Neuronal stem cell (in vitro differentiated cells): ENCODE data around the gene XXYLT1.

Experiments
- DNase-seq: peaks from one replicate; pipeline ENCODE4 v3.0.0-alpha.2; 2013; ENCODE audit warnings: low spot score
- H2AFZ ChIP-seq: one replicate; pipeline ENCODE4 v1.6.1; 2013; ENCODE audit warnings: mild to moderate bottlenecking, low read length, inconsistent platforms
- H2AK5ac ChIP-seq: 2 replicates; pipeline ENCODE4 v1.6.1; 2013; ENCODE audit warnings: low read depth, mild to moderate bottlenecking, inconsistent platforms, low read length, moderate library complexity, mixed read lengths
- H2BK120ac ChIP-seq: 2 replicates; pipeline ENCODE4 v1.6.1; 2013; ENCODE audit warnings: low read depth, mild to moderate bottlenecking, inconsistent platforms, low read length, moderate library complexity, mixed read lengths
- H2BK12ac ChIP-seq: one replicate; pipeline ENCODE4 v1.6.1; 2013; ENCODE audit warnings: low read length, inconsistent platforms
- H2BK15ac ChIP-seq: 2 replicates; pipeline ENCODE4 v1.6.1; 2013; ENCODE audit warnings: mild to moderate bottlenecking, low read length, inconsistent platforms, mixed read lengths
- H2BK5ac ChIP-seq: one replicate; pipeline ENCODE4 v1.6.1; 2013; ENCODE audit warnings: inconsistent platforms, mild to moderate bottlenecking, low read length, moderate library complexity
- H3K14ac ChIP-seq: one replicate; pipeline ENCODE4 v1.6.1; 2013; ENCODE audit warnings: low read length, inconsistent platforms
- H3K18ac ChIP-seq: 2 replicates; pipeline ENCODE4 v1.6.1; 2013; ENCODE audit warnings: low read length, inconsistent platforms
- H3K23ac ChIP-seq: 2 replicates; pipeline ENCODE4 v1.6.1; 2013; ENCODE audit warnings: low read depth, mild to moderate bottlenecking, mixed read lengths, low read length, inconsistent platforms; ENCODE audit not compliant: poor library complexity
- H3K27ac ChIP-seq: replicated peaks from 3 replicates; pipeline ENCODE4 v1.5.1; 2013; ENCODE audit warnings: low read length, inconsistent platforms
- H3K27me3 ChIP-seq, 3 experiments: 2 replicates each; pipeline ENCODE4 v1.6.1; 2013; ENCODE audit warnings: low read length in 3 of 3, mild to moderate bottlenecking in 2 of 3, inconsistent platforms in 1 of 3, low read depth in 1 of 3, mixed read lengths in 1 of 3, moderate library complexity in 1 of 3; ENCODE audit not compliant: control insufficient read depth in 3 of 3, insufficient read depth in 3 of 3
- H3K36me3 ChIP-seq, 2 donors: replicated peaks in 1 of 2; 2 replicates each; pipeline ENCODE4 v1.6.1; 2013; ENCODE audit warnings: low read length in 2 of 2; ENCODE audit not compliant: control insufficient read depth in 2 of 2, insufficient read depth in 2 of 2
- H3K4ac ChIP-seq: 2 replicates; pipeline ENCODE4 v1.6.1; 2013; ENCODE audit warnings: inconsistent platforms, mild to moderate bottlenecking, low read length, moderate library complexity
- H3K4me1 ChIP-seq, 2 donors: 1 replicate in 1 of 2; 2 replicates in 1 of 2; pipeline ENCODE4 v1.6.1; 2013; ENCODE audit warnings: low read length in 2 of 2, low read depth in 1 of 2; ENCODE audit not compliant: control insufficient read depth in 2 of 2, insufficient read depth in 1 of 2
- H3K4me2 ChIP-seq: one replicate; pipeline ENCODE4 v1.6.1; 2013; ENCODE audit warnings: mild to moderate bottlenecking, low read length, inconsistent platforms; ENCODE audit not compliant: insufficient read depth, poor library complexity, severe bottlenecking
- H3K4me3 ChIP-seq, 2 donors: 2 replicates each; pipeline ENCODE4 v1.5.1; 2013; ENCODE audit warnings: low read length in 2 of 2, mild to moderate bottlenecking in 2 of 2, inconsistent platforms in 1 of 2, moderate library complexity in 1 of 2
- H3K79me1 ChIP-seq: one replicate; pipeline ENCODE4 v1.6.1; 2013; ENCODE audit warnings: low read depth, mild to moderate bottlenecking, inconsistent platforms, low read length, moderate library complexity
- H3K9ac ChIP-seq: one replicate; pipeline ENCODE4 v1.6.1; 2013; ENCODE audit warnings: mild to moderate bottlenecking, low read depth, low read length, inconsistent platforms; ENCODE audit not compliant: poor library complexity
- H3K9me3 ChIP-seq, 2 donors: replicated peaks in 1 of 2; 2 replicates each; pipeline versions ENCODE3 to v1.6.1; 2013; ENCODE audit warnings: low read length in 2 of 2, mild to moderate bottlenecking in 2 of 2, inconsistent platforms in 1 of 2, low read depth in 1 of 2, mixed read lengths in 1 of 2, moderate library complexity in 1 of 2; ENCODE audit not compliant: control insufficient read depth in 2 of 2, insufficient read depth in 1 of 2
- H4K8ac ChIP-seq: one replicate; pipeline ENCODE4 v1.6.1; 2013; ENCODE audit warnings: low read depth, mild to moderate bottlenecking, inconsistent platforms, low read length, moderate library complexity
- H4K91ac ChIP-seq: one replicate; pipeline ENCODE4 v1.6.1; 2013; ENCODE audit warnings: low read length, low read depth, mild to moderate bottlenecking, inconsistent platforms; ENCODE audit not compliant: poor library complexity
- WGBS, 2 donors: extraction: QIAGEN DNeasy Blood & Tissue Kit; methylation state at CpG; one replicate each; pipeline ENCODE4 v1.1.7; 2013; ENCODE audit warnings: missing lambda C conversion rate in 2 of 2, mixed read lengths in 1 of 2; ENCODE audit not compliant: insufficient read length in 2 of 2, insufficient replicate concordance in 1 of 2; ENCODE audit errors: extremely low coverage in 2 of 2; 5-methylcytosine and 5-hydroxymethylcytosine counted together

Gene XXYLT1

GRCh38 chr3:195096484-195097330, 174.3 kb downstream of the XXYLT1 start:
- no peaks in the 10 kb centered on the region for H3K27me3 ChIP-seq
- no peak overlapping the region for H2AFZ ChIP-seq
- H3K4me3 ChIP-seq, result no peak overlapping the region
- H3K79me1 ChIP-seq, result peaks cover 5% of the 10 kb centered on the region
- H3K9ac ChIP-seq, result no peak overlapping the region
- H3K4ac ChIP-seq, result no peak overlapping the region
- H2BK5ac ChIP-seq, result no peak overlapping the region
- H3K4me1 ChIP-seq, result peaks cover 9 to 10% of the 10 kb centered on the region in 2 donors
- 100% methylated on average over 3 of the region's 13 CpGs; no CpG with 5 or more reads in 1 of the 2 donors for WGBS, 2 donors
- H2BK120ac ChIP-seq, result no peak overlapping the region
- H4K91ac ChIP-seq, result no peak overlapping the region
- no peak for DNase-seq
- H2AK5ac ChIP-seq, result no peak overlapping the region
- peaks cover 0 to 2% of the 10 kb centered on the region in 2 donors for H3K36me3 ChIP-seq
- no peak overlapping the region for H4K8ac ChIP-seq
- no peak overlapping the region for H3K4me2 ChIP-seq
- H3K9me3 ChIP-seq, result peaks cover 0 to 2% of the 10 kb centered on the region in 2 donors
- no peak overlapping the region for H3K18ac ChIP-seq
- no peak overlapping the region for H2BK15ac ChIP-seq
- no peak overlapping the region for H3K27ac ChIP-seq
- H3K23ac ChIP-seq, result no peak overlapping the region
- H2BK12ac ChIP-seq, result no peak overlapping the region
- H3K14ac ChIP-seq, result no peak overlapping the region

- no CpG with 5 or more reads among the region's 11 CpGs for WGBS, 2 donors
- Histone ChIP-seq H2BK5ac (no peak overlapping the region), H4K8ac (no peak overlapping the region)
Observed at GRCh38 chr3:195096053-195096452, 174.9 kb downstream of the XXYLT1 start.

GRCh38 chr3:195095704-195096036, 175.3 kb downstream of the XXYLT1 start:
- no CpG with 5 or more reads among the region's 7 CpGs for WGBS, 2 donors
- H2BK5ac ChIP-seq, result no peak overlapping the region
- no peak overlapping the region for H2AFZ ChIP-seq
- H2BK12ac ChIP-seq, result no peak overlapping the region
- no peak overlapping the region for H2BK120ac ChIP-seq
- no peak for DNase-seq
- peak overlapping the region; percentile 7 for H3K18ac ChIP-seq
- H3K27ac ChIP-seq, result no peak overlapping the region
- no peak overlapping the region for H3K4me3 ChIP-seq
- H3K27me3 ChIP-seq, result no peaks in the 10 kb centered on the region
- peaks cover 5% of the 10 kb centered on the region for H3K79me1 ChIP-seq
- H3K23ac ChIP-seq, result no peak overlapping the region
- no peak overlapping the region for H2AK5ac ChIP-seq
- H2BK15ac ChIP-seq, result no peak overlapping the region
- H3K9ac ChIP-seq, result no peak overlapping the region
- H4K8ac ChIP-seq, result no peak overlapping the region
- H3K9me3 ChIP-seq, result peaks cover 0 to 2% of the 10 kb centered on the region in 2 donors
- H3K4me1 ChIP-seq, result peaks cover 9 to 10% of the 10 kb centered on the region in 2 donors
- no peak overlapping the region for H4K91ac ChIP-seq
- H3K36me3 ChIP-seq, result peaks cover 0 to 2% of the 10 kb centered on the region in 2 donors
- no peak overlapping the region for H3K4ac ChIP-seq
- H3K14ac ChIP-seq, result no peak overlapping the region
- H3K4me2 ChIP-seq, result no peak overlapping the region

More at GRCh38 chr3:195096053-195096452, 174.9 kb downstream of the XXYLT1 start:
- Histone ChIP-seq H3K4me3 (no peak overlapping the region), H3K4me2 (no peak overlapping the region), H3K4ac (no peak overlapping the region), H3K27ac (no peak overlapping the region), H3K9ac (no peak overlapping the region), H3K36me3 (peaks cover 0 to 2% of the 10 kb centered on the region in 2 donors), H2BK15ac (no peak overlapping the region), H3K4me1 (peaks cover 9 to 10% of the 10 kb centered on the region in 2 donors), H2AK5ac (no peak overlapping the region), H4K91ac (no peak overlapping the region), H3K18ac (no peak overlapping the region), H3K79me1 (peaks cover 5% of the 10 kb centered on the region), H2BK120ac (no peak overlapping the region), H3K23ac (peak overlapping the region; percentile 7), H2BK12ac (no peak overlapping the region), H2AFZ (no peak overlapping the region), H3K14ac (no peak overlapping the region), H3K27me3 (no peaks in the 10 kb centered on the region), H3K9me3 (peaks cover 0 to 2% of the 10 kb centered on the region in 2 donors)
- no peak for DNase-seq

- Histone ChIP-seq H2BK15ac (no peak overlapping the region), H3K4ac (no peak overlapping the region), H3K79me1 (peaks cover 5% of the 10 kb centered on the region), H3K36me3 (peaks cover 0 to 2% of the 10 kb centered on the region in 2 donors), H2BK5ac (no peak overlapping the region), H3K9ac (no peak overlapping the region), H3K14ac (no peak overlapping the region), H3K4me2 (no peak overlapping the region), H4K8ac (no peak overlapping the region), H3K23ac (no peak overlapping the region), H3K4me3 (no peak overlapping the region), H3K9me3 (peaks cover 0 to 2% of the 10 kb centered on the region in 2 donors), H4K91ac (no peak overlapping the region), H2BK12ac (no peak overlapping the region), H2BK120ac (no peak overlapping the region), H2AK5ac (no peak overlapping the region), H2AFZ (no peak overlapping the region), H3K27ac (no peak overlapping the region), H3K27me3 (no peaks in the 10 kb centered on the region), H3K4me1 (peaks cover 9 to 10% of the 10 kb centered on the region in 2 donors), H3K18ac (peak overlapping the region; percentile 29)
- no peak for DNase-seq
- whole genome bisulfite sequencing, 2 donors, result no CpG with 5 or more reads among the region's 19 CpGs
Observed at GRCh38 chr3:195095035-195095703, 175.8 kb downstream of the XXYLT1 start.
